ENCODE data around the gene PRR36.
"Not testable (repeated sequence)": the region's sequence is repeated elsewhere in the genome, so short reads cannot be mapped to it uniquely, and the experiment has no call there.

PRR36 gene

DNA sequence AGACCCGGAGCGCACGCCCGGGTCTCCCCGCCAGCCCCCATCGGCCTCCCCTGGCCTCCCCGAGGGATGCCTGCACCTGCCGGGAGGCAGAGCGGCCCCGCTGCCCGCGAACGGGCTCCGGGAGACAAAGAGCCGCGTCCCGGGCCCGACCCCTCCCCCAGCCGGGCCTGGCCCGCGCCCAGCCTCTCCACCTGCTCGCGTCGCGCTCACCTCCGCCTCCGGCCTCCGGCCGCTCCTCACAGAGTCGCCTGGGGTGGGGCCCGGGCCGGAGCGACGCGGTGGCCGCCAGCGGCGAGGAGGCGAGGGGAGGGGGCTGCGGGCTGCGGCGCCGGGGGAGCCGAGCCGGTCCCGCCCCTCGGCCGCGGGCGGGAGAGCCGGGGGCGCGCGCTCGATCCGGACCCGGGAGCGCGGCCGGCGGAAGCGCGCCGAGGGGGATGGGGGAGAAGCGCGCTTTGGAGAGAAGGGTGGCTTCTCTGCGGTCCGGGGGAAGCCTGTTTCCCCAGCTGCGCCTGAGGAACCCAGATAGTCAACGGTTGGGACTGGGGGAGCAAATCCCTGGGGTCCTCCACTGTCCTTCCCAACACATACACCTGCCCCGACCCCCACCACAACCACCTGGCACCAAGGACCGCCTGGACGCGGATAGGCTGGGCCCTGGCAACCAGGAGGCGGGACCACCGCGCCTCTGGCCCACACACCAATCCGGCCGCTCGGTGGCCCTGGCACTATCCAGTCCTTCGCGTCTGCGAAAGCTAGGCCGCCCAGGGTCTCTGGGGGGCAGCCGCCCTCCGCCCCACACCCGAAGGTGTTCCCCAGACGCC is at the start of gene PRR36:
TSS of gene PRR36 (minus strand) at position 315 of the 821 bp plus-strand sequence. CDS start 701 bp downstream, outside the sequence.
- no peak for FAIRE-seq

DNA sequence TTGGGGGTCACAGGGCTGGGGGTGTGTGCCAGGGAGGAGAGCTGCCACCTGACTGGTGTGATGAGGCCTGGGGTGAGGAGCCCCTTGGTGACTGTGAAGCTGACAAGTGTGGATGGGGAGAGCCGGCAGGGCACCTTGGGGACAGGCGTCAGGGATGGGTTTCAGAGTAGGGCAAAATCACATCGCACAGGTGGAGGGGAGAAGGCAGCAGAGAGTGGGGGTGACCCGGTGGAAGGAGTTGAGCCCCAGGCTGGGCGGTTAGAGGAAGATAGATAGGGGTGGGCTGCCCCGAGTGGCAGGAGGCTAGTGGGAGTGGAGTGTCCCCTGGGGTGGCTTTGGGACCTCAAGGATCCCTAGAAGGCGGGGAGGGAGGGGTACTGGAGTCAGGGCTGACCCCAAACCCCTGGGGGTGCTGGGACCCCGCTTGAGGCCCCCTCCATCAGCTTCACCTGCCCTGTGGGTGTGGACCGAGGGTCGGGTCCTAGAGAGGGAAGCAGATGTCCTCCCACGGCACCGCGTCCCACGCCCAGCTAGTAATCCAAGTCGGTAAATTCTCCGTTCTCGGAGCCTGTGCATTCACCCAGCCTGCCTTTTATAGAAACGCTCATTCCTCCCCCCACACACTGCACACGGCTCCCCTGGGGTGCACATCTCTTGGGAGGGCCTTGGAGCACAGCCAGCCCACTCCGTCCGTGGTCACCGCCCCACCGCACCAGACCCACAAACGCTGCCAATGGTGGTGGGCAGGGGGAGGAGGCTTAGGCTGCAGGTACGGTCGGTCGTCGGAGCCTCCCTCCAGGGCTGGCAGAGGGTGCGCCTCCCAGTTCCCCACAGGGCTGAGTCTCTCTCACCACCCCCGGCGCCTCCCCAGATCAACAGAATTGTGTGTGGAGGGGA is 49.4 kb upstream of the PRR36 start:
- FAIRE-seq, result no peak

DNA sequence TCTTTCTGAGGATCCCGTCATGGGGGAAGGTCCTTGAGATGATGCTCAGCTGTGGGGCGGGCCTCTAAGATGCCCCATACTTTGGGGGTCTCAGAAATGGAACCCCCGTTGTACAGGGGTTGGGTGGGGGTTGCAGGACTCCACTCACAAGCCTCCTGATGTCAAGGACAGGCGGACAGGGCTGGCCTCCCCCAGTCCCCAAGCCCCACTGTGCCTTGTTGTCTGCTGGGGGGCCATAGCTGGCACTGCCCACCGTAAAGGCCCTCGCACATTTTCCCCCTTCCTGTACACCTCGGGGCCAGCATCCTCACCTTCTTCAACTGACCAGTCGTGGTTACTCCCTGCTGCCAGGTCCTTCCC is 48.6 kb upstream of the PRR36 start:
- FAIRE-seq, result no peak

DNA sequence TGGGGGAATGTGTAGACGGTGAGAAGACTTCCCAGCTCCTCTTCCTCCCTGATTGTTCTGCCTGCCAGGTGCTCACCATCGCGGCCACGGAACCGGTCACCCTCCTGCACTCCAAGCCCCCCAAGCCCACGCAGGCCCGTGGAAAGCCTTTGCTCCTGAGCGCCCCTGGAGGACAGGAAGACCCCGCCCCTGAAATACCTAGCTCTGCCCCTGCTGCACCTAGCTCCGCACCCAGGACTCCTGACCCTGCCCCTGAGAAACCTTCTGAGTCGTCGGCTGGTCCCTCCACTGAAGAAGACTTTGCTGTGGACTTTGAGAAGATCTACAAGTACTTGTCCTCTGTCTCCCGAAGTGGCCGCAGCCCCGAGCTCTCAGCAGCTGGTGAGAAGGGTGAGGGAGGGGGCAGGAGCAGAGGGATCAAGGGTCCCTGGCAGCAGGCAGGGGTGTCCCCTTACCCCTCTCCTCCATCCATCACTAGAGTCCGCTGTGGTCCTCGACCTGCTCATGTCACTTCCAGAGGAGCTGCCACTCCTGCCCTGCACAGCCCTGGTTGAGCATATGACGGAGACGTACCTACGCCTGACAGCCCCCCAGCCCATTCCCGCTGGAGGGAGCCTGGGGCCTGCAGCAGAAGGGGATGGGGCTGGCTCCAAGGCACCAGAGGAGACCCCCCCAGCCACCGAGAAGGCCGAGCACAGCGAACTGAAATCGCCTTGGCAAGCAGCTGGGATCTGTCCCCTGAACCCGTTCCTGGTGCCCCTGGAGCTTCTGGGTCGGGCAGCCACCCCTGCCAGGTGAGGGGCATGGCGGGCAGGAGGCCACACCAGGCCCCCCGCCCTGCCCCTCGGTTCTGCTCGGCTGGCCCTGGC is 48.0 kb upstream of the PRR36 start:
- no peak for FAIRE-seq

DNA sequence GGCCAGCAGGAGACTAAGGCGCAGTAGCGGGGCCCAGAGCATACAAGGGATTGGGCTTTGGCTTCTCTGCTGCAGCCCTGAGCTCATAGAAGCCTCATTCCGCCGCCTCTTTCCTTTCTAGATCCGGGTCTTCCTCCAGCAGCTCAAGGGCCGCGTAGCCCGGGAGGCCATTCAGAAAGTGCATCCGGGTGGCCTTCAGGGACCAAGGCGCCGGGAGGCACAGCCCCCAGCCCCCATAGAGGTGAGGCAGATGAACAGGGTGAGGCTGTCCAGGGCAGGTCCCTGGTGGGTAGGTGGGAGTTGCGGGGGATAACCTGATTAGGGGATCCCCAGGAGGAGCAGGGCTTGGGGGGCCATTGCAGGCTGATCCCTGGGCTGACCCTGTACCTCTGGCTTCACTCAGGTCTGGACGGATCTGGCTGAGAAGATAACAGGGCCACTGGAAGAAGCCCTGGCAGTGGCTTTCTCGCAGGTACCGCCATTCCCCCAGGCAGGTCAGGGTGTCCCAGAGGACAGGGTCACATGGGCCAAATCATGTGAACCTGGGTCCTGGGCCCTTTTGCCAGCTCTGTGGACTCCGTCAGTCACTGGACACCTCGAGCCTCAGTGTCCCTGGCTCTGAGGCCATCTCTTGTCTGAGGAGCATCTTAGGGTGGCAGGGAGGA is 47.2 kb upstream of the PRR36 start:
- FAIRE-seq, result no peak

DNA sequence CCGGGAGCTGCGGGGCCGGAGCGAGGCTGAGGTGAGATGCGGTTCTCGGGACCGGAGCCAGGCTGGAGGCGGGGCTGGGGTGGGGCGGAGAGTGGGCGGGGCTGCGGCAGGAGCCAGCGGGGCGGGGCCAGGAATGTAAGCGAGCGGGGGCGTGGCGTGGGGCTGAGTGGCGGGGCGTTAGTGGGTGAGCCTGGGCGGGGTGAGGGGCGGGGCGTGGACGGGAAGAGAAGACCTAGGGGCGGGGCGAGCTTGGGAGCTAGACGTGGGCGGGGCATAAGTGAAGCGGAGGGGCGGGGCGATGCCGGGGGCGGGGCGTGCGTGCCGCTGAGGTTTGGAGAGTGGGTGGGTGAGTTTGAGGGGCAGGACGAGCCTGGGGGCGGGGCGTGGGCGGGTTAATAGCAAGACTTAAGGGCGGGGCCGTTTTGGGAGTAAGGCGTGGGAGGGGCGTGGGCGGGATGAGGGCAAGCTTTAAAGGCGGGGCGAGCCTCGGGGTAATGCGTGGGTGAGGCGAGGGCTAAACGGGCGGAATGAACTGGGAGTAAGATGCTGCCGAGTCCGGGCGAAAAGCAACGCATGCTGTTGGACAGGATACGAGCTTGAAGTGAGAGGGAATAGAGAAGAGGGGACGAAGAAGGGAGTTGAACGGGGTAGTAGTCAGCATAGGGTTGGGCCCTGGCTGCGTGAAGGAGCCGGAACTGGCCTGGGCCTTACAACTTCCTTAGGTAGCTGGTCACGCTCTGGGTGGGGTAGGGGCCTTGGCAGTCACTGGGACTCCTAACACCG is 46.5 kb upstream of the PRR36 start:
- no peak for FAIRE-seq

DNA sequence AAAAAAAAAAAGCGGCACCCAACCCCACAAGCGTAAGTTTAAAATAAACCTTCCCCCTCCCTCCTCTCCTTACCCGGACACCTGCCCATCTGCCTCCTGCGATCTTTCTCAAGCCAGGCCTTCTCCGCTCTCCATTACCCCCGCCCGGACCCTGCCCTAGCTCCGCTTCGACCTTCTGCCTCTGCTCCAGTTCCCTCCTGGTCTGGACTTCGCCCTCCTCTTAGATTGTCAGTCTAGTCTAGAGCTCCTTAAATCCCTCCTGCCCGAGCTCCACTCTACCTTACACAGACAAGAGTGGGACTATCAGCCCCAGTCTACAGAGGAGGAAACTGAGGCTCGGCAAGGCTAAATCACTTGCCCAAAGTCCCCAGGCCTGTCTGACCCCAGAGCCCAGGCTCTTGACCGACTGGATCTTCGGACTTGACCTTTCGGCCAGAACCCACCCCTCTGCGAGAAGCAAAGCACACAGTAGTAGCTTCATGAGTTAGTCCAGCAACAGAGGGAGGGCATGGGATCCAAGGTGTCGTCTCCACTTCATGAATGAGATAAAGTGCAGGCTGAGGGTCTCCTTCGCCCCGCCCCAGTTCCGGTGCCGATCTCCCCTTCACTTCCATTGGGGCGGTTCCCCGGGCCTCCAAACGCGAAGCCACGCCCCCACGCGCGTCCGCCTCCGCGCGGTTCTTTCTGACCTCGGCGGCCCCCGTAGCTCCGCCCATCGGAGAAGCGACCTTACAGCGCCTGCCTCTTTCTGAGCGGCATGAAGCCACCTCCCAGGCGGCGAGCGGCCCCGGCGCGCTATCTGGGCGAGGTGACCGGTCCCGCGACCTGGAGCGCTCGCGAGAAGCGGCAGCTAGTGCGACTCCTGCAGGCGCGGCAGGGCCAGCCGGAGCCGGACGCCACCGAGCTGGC is 45.7 kb upstream of the PRR36 start, which contains the start of gene SNAPC2:
TSS of gene SNAPC2 (plus strand) at position 729 of the 909 bp plus-strand sequence. CDS start at position 758, 29 bp downstream.
- no peak for FAIRE-seq

DNA sequence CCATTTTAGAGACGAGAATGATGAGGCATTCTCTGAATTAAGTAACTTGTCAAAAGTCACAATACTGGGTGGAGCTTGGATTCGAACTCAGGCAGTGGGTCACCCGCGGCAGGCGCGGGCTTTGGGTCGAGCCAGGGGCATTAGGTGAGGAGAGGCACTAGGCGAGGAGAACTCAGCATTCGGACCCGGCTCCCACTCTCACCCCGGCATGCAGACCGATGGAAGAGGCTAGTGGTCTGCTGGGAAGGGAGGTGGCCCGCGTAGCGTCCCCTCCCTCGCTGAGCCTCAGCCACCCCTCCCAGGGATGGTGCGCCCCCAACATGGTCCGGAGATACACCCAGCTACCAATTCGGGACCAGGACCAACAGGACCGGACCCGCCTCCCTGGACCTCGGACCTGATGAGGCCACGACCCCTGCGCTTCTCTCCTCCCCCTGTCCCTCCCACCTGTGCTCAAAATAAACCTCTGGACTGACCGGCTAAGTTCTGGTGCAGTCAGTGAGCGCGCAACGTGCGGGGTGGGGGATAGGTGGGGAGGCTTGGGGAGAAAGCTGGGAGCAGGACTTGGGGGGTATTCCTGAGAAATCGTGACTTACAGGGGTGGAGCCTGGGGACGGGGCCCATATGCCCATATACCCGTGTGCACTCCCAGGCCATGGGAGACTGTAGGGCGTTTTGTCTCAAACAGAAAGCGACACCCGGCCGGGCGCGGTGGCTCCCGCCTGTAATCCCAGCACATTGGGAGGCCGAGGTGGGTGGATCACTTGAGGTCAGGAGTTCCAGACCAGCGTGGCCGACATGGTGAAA is 44.6 kb upstream of the PRR36 start:
- FAIRE-seq, result no peak

DNA sequence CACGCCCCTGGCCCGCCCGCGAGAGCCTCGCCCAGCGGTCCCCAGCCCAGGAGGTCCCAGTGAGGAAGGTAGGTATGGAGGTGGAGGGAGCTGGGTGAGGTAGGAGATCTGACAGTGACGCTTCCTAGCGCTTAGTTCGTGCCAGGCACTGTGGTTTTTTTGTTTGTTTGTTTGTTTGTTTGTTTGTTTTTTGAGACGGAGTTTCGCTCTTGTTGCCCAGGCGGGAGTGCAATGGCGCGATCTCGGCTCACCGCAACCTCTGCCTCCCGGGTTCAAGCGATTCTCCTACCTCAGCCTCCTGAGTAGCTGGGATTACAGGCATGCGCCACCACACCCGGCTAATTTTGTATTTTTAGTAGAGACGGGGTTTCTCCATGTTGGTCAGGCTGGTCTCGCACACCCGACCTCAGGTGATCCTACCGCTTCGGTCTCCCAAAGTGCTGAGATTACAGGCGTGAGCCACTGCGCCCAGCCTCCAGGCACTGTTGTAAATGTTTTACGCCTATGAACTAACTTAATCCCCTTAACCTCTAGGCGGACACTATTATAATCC is 43.9 kb upstream of the PRR36 start:
- FAIRE-seq, result not testable (repeated sequence)

DNA sequence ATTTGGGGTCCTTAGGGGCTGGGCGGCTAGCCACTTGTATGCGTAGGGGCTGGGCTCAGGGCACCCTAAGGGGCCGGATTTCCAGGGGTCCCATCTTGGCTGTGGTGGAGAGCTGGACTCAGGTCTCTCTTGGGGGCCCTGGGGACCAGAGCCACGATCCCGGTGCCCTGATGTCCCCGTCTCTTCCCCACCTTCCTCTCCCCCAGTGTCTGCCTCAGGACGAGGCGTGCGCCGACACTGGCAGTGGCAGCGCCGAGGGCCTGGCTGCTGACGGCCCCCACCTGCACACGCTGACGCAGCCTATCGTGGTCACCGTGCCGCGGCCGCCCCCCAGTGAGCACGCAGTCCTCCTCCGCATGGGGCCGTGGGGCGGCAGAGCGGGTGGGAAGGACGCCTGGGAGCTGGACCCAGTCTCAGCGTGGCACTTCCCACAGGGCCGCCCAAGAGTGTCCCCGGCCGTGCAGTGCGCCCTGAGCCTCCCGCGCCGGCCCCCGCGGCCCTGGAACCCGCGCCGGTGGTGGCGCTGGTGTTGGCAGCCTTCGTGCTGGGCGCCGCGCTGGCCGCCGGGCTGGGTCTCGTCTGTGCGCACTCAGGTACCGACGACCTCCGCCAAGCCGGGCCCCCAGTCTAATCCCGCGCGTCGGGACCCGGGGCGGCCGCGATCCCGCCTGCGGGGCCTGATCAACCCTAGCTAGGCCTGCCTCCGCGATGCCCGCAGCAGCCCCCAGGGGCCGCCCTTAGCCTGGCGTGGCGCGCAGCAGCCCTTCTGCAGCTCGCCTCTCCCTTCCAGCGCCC is 43.3 kb upstream of the PRR36 start:
- no peak for FAIRE-seq

DNA sequence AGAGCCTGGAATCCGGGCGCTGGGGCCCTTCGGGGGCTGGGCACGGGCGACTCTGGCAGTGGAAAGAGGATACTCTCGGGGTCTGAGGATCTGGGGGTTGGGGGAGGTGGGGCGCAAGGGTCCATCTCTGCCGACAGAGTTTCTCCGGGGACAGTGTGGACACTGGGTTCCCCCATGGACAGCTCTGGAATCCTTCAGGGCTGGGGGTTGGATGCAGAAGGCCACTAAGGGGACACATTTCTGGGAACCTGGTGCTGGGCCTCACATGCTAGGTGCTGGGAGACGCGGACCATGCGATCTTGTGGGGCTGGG is 42.7 kb upstream of the PRR36 start:
- no peak for FAIRE-seq

DNA sequence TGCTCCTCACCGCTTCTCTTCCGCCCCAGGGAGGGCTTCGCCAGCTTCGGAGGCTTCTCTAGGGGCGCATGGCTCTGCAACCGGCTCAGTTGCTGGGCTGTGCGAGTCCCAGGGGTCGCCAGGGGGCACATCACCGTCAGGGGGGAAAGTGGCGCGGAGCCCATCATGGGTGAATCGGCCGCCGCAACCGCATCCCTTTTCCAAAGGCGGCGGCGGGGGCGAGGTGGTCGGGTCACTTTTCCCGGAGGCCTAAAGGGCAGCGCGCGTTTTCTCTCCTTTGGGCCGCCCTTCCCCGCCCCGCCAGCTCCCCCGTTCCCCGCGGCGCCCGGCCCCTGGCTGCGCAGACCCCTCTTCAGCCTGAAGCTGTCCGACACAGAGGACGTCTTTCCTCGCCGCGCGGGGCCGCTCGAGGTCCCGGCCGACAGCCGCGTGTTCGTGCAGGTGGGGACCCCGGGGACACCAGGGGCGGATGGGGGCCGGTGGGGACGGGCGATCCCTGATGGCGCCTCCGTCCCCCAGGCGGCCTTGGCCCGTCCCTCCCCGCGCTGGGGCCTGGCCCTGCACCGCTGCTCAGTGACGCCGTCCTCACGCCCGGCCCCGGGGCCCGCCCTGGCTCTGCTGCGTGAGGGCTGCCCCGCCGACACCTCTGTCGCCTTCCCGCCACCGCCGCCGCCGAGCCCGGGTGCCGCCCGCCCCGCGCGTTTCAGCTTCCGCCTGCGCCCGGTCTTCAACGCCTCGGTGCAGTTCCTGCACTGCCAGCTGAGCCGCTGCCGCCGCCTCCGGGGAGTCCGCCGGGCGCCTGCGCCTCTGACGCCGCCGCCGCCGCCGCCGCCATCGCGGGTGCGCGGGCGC is 42.1 kb upstream of the PRR36 start:
- FAIRE-seq, result no peak

DNA sequence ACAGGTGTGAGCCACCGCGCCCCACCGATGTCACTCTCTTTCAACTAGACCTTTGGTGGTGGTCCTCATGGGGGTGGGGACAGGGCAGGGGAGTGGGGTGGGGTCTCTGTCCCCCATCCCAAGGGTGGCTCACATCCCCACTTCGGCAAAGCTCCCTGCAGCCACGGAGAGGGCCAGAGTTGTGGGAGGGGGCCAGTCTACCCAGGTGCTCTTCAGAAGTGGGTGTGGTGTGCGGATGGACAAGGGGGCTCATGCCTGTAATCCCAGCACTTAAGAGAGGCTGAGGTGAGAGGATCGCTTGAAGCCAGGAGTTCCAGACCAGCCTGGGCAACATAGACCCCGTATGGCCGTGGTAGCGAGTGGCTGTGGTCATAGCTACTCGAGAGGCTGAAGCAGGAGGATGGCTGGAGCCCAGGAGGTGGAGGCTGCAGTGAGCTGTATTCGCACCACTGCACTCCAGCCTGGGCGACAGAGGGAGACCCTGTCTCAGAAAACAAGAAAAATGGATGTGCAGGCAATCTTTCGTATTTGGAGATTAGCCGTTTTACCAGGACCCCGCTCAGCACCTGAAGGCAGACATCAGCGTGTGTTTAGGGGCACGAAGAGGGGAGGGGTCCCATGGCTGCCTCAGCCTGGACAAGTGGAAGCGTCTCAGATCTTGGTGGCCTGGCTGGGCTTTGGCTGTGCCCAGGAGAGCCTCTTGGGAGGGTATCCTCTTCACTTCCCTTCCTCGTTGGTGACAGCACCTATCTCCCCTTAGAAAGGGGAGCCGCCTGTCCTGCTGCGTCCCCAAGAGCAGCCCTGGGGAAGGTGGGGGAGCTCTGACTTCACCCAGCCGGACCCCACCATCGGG is 41.3 kb upstream of the PRR36 start:
- no peak for FAIRE-seq

DNA sequence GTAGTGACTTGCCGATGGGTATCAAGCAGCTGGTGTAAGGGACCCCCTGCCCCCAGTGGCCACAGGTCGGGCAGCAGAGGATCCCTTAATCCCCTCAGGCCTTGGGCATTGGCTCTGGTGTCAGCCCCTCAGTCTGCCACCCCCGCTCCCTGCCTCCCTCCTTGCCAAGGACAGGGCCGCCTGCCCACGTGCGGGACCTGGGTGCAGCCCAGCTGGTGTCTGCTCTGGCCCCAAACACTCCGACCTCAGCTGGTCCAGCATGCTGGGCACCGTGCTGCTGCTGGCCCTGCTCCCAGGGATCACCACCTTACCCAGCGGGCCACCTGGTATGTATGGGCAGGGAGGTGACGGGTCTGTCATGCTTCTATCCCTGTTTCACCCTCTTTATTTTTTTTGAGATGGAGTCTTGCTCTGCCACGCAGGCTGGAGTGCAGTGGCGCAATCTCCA is 40.4 kb upstream of the PRR36 start, which contains the start of gene TGFBR3L:
TSS of gene TGFBR3L (plus strand) at position 233 of the 448 bp plus-strand sequence.
- FAIRE-seq, result no peak

DNA sequence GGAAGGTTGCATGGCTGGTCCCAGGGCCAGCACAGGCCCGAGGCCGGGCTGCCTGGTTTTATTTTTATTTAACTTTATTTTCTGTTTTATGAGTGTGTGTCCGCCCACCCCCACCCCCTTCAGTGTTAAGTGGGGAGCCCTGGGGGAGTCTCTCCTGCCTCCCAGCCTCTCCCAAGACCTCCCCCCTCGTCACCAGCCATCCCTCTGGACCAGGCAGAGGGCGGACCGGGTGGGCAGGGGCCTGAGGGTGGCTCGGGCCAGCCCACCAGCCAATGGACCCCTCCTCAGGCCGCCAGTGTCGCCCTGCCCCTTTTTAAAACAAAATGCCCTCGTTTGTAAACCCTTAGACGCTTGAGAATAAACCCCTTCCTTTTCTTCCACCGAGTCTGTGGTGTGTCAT is 39.9 kb upstream of the PRR36 start:
- no peak for FAIRE-seq

DNA sequence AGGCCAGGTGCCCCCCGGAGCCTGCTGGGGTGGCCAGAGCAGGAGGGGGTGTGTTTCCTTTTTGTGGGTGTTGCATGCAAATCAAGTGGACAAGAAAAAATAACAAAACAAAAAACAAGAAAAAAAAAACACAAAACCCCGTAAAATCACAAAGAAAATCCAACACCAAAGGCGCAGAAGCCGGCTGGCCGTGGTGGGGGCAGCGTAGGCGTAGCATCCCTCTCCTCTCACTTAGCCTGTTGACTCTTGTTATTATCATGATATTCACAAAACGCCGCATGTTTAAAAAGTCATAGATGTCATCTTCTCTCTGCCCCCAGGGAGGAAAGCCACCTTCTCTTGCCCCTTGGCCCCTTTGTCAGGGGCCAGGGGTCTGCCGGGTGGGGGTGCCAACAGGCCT is 39.5 kb upstream of the PRR36 start:
- FAIRE-seq, result no peak
